ENCODE data around the gene PEX16.

- TF ChIP-seq POLR2A (IDR thresholded peaks at IDR 0.05) (no peak), POLR2AphosphoS5 (IDR thresholded peaks at IDR 0.05) (no peak), CTCF (IDR thresholded peaks at IDR 0.05) (no peak), EP300 (IDR thresholded peaks at IDR 0.05) (no peak)
Measured at GRCh38 chr11:45942381-45942780, 24.7 kb upstream of the PEX16 start.
